Measurements from ENCODE around the gene IL9R. TPM values are rescaled to one million over a fixed set of nuclear protein-coding genes. Genes with fewer than 3 reads are reported as not detected.
"Not testable (repeated sequence)": the region's sequence is repeated elsewhere in the genome, so short reads cannot be mapped to it uniquely, and the experiment has no call there.

The IL9R gene
- total RNA-seq, 1 donor from 2014 or later: 0.16 TPM

DNA sequence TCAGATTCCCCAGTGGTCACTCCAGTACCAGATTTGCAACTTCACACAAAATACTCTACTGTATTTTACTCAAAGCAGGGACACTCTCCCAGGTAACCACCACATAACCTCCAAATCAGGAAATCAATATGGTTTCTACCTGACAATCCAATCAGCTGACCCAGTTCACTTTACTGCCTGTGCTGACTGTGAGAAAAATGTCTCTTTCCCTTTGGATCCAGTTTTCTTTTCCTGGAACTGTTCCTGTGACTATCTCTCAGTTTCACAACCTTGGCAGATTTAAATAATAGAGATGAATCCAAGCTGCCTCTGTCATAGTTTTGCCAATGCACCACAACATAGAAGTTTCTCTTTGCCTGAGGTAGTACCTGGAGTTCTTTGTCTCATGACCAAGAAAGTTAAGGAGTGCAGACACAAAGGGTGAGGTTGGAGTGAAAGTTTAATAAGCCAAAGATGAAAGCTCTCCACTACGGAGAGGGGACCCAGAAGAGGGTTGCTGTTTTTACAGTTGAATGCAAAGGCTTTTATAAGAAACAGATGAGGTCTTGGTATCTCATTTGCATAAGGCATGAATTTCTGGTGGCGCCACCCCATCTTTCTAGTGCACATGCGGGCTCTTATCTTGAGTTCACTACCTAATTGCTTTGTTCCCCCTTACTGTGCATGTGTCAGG lies 29.7 kb upstream of the IL9R start:
- Mint-ChIP-seq H3K27ac (no peak overlapping the region), H3K4me3 (no peak overlapping the region), H3K4me1 (no peaks in the 10 kb centered on the region), H3K27me3 (ENCODE audit: low read depth) (no peaks in the 10 kb centered on the region), H3K36me3 (peaks cover 6% of the 10 kb centered on the region), H3K9me3 (peaks cover 51% of the 10 kb centered on the region)
- TF ChIP-seq, protein P1, sequence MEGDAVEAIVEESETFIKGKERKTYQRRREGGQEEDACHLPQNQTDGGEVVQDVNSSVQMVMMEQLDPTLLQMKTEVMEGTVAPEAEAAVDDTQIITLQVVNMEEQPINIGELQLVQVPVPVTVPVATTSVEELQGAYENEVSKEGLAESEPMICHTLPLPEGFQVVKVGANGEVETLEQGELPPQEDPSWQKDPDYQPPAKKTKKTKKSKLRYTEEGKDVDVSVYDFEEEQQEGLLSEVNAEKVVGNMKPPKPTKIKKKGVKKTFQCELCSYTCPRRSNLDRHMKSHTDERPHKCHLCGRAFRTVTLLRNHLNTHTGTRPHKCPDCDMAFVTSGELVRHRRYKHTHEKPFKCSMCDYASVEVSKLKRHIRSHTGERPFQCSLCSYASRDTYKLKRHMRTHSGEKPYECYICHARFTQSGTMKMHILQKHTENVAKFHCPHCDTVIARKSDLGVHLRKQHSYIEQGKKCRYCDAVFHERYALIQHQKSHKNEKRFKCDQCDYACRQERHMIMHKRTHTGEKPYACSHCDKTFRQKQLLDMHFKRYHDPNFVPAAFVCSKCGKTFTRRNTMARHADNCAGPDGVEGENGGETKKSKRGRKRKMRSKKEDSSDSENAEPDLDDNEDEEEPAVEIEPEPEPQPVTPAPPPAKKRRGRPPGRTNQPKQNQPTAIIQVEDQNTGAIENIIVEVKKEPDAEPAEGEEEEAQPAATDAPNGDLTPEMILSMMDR (IDR thresholded peaks at IDR 0.05; ENCODE audit: unreplicated experiment): no peak
- no peak for DNase-seq (ENCODE audit: low spot score in 2 of 2, unreplicated experiment in 2 of 2)

DNA sequence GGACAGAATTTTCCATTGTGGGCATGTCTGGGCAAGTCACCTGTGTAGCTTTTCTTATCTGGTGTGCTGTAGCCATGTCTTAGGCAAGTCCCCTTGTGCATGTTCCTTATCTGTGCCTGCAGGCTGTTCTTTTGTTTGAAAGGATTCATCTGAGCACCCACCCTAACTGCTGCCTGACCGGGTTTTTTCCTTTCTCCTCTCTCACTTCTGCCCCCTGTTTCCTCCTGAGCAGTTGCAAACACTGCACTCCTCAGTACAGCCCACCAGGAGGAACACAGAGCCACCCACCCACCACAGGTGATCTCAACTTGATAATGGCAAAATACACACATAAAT lies 29.2 kb upstream of the IL9R start:
- no peaks in the 10 kb centered on the region for H3K4me1 Mint-ChIP-seq
- H3K4me3 Mint-ChIP-seq: no peak overlapping the region
- H3K27me3 Mint-ChIP-seq (ENCODE audit: low read depth): no peaks in the 10 kb centered on the region

DNA sequence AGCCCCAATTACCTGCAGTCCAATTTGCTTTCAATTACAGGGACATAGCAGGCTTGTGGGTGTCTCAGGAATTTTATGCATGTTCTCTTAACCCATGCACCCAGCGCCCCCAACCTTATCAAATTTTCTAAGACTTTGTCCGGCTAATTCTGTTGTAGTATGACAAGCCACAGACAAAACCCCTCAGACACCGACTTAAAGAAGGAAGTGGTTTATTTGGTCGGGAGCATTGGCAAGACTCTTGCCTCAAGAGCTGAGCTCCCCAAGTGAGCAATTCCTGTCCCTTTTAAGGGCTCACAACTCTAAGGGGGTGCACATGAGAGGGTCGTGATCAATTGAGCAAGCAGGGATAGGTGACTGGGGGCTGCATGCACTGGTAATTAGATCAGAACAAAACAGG lies 28.7 kb upstream of the IL9R start:
- DNase-seq (ENCODE audit: low spot score in 2 of 2, unreplicated experiment in 2 of 2): no peak
- Mint-ChIP-seq H3K27ac (no peak overlapping the region), H3K4me1 (no peaks in the 10 kb centered on the region), H3K27me3 (ENCODE audit: low read depth) (no peaks in the 10 kb centered on the region), H3K36me3 (peaks cover 6% of the 10 kb centered on the region), H3K4me3 (no peak overlapping the region), H3K9me3 (peaks cover 48% of the 10 kb centered on the region)
- TF ChIP-seq, protein P1 (IDR thresholded peaks at IDR 0.05; ENCODE audit: unreplicated experiment): no peak

More for the DNA sequence above, 29.2 kb upstream of the IL9R start:
- TF ChIP-seq, protein P1 (IDR thresholded peaks at IDR 0.05; ENCODE audit: unreplicated experiment): no peak
- no peak overlapping the region for H3K27ac Mint-ChIP-seq
- peaks cover 51% of the 10 kb centered on the region for H3K9me3 Mint-ChIP-seq
- peaks cover 6% of the 10 kb centered on the region for H3K36me3 Mint-ChIP-seq
- no peak for DNase-seq (ENCODE audit: low spot score in 2 of 2, unreplicated experiment in 2 of 2)

- not testable (repeated sequence) for H3K4me3 Mint-ChIP-seq; H3K4me1 Mint-ChIP-seq; H3K27me3 Mint-ChIP-seq (ENCODE audit: low read depth); H3K36me3 Mint-ChIP-seq; DNase-seq (ENCODE audit: low spot score in 2 of 2, unreplicated experiment in 2 of 2); H3K27ac Mint-ChIP-seq
- peaks cover 43% of the 10 kb centered on the region for H3K9me3 Mint-ChIP-seq
Observed at GRCh38 chrX:155971658-155972057, 25.8 kb upstream of the IL9R start.

DNA sequence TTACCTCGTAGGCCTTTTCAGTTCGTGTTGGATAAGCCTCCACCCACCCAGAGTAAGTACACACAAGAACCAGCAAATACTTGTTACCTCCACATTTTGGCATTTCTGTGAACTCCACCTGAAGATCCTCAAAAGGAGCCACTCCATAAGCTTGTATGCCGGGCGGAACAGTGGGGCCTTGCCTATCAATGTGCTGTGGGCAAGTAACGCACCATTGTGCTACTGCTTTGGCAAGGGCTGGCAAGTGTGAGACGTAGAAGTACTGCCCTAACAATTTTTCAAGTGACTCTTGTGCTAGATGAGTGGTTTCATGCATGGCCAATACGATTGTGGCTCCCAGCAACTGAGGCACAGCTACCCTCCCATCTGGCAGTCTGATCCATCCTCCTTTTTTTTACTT lies 25.3 kb upstream of the IL9R start:
- H3K9me3 Mint-ChIP-seq: peaks cover 40% of the 10 kb centered on the region
- not testable (repeated sequence) for DNase-seq (ENCODE audit: low spot score in 2 of 2, unreplicated experiment in 2 of 2); H3K4me1 Mint-ChIP-seq; H3K27me3 Mint-ChIP-seq (ENCODE audit: low read depth); H3K36me3 Mint-ChIP-seq; H3K4me3 Mint-ChIP-seq; H3K27ac Mint-ChIP-seq

GRCh38 chrX:155983326-155983725 lies 14.2 kb upstream of the IL9R start:
- Mint-ChIP-seq H3K4me1 (no peaks in the 10 kb centered on the region), H3K27ac (no peak overlapping the region), H3K27me3 (ENCODE audit: low read depth) (no peaks in the 10 kb centered on the region), H3K36me3 (peaks cover 3% of the 10 kb centered on the region), H3K4me3 (no peak overlapping the region), H3K9me3 (peaks cover 29% of the 10 kb centered on the region)
- TF ChIP-seq, protein P1 (IDR thresholded peaks at IDR 0.05; ENCODE audit: unreplicated experiment): no peak
- DNase-seq (ENCODE audit: low spot score in 2 of 2, unreplicated experiment in 2 of 2): no peak

DNA sequence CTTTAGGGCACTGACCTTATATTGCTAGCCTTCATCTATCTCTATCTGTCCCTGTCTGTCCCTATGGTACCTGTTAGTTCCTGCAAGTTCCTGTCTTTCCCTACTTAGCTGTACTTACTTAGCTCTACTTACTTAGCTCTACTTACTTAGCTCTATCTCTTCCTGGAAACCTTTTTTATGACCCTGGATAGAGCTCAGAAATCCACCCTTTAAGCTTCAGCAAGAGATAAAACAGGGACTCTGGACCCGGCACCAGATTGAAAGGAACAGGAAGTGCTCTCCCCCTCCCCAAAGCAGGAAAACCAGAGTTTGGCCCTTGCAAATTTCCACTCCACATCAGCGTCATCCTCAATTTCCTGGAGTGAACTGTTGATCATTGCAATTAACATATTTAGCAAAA lies 12.3 kb upstream of the IL9R start:
- H3K4me3 Mint-ChIP-seq: no peak overlapping the region
- peaks cover 3% of the 10 kb centered on the region for H3K36me3 Mint-ChIP-seq
- TF ChIP-seq, protein P1 (IDR thresholded peaks at IDR 0.05; ENCODE audit: unreplicated experiment): no peak
- peaks cover 28% of the 10 kb centered on the region for H3K9me3 Mint-ChIP-seq
- no peaks in the 10 kb centered on the region for H3K27me3 Mint-ChIP-seq (ENCODE audit: low read depth)
- H3K27ac Mint-ChIP-seq: no peak overlapping the region
- no peak for DNase-seq (ENCODE audit: low spot score in 2 of 2, unreplicated experiment in 2 of 2)
- H3K4me1 Mint-ChIP-seq: no peaks in the 10 kb centered on the region

GRCh38 chrX:155986995-155987394 lies 10.5 kb upstream of the IL9R start:
- H3K4me1 Mint-ChIP-seq; H3K36me3 Mint-ChIP-seq; DNase-seq (ENCODE audit: low spot score in 2 of 2, unreplicated experiment in 2 of 2); H3K27me3 Mint-ChIP-seq (ENCODE audit: low read depth); H3K4me3 Mint-ChIP-seq; H3K27ac Mint-ChIP-seq: not testable (repeated sequence)
- H3K9me3 Mint-ChIP-seq: peaks cover 32% of the 10 kb centered on the region
